H1 (cell line): ENCODE measurements around the gene PLXND1. TPM values are rescaled to one million over a fixed set of nuclear protein-coding genes. Genes with fewer than 3 reads are reported as not detected.
A peak's percentile ranks its signal among the peaks of the same experiment; 100 is the strongest.

Experiments
- CTCF ChIA-PET: fragments of 300-600 bp; sonication (Branson Sonifier 250); formaldehyde crosslinking; loops from one replicate; lab custom pipeline; 2021; ENCODE audit not compliant: partially characterized antibody; lab: Charles Lee
- POLR2A ChIA-PET: fragments of 300-600 bp; sonication (Branson Sonifier 250); formaldehyde crosslinking; loops from one replicate; lab custom pipeline; 2021; ENCODE audit warnings: inconsistent platforms; ENCODE audit not compliant: partially characterized antibody; lab: Charles Lee
- DNase-seq, 2 experiments: peaks; one replicate each; pipeline versions ENCODE4 v3.0.0 to v3.0.0-alpha.2; 2010 to 2022; ENCODE audit warnings: low spot score in 2 of 2, low read depth in 1 of 2, mixed read lengths in 1 of 2
- FAIRE-seq: peaks from 2 replicates; lab custom pipeline; 2011; peaks lifted over from hg19 to GRCh38; lab: Jason Lieb, UNC
- H2AFZ ChIP-seq: 2 replicates; pipeline ENCODE4 v1.8.1; 2012; ENCODE audit warnings: low read length, inconsistent platforms
- H2AK5ac ChIP-seq: 2 replicates; pipeline ENCODE4 v1.6.1; 2013; ENCODE audit warnings: low read depth, low read length
- H2BK120ac ChIP-seq: replicated peaks from 2 replicates; pipeline ENCODE3; 2013; ENCODE audit warnings: low read depth, low read length, inconsistent platforms
- H2BK12ac ChIP-seq: 2 replicates; pipeline ENCODE4 v1.6.1; 2013; ENCODE audit warnings: low read depth, low read length
- H2BK15ac ChIP-seq: 2 replicates; pipeline ENCODE4 v1.6.1; 2013; ENCODE audit warnings: low read length
- H2BK20ac ChIP-seq: 2 replicates; pipeline ENCODE4 v1.6.1; 2013; ENCODE audit warnings: low read length
- H2BK5ac ChIP-seq: 2 replicates; pipeline ENCODE4 v1.6.1; 2013; ENCODE audit warnings: low read depth, low read length
- H3K14ac ChIP-seq: 2 replicates; pipeline ENCODE4 v1.6.1; 2013; ENCODE audit warnings: inconsistent platforms; ENCODE audit not compliant: insufficient read length
- H3K18ac ChIP-seq: 2 replicates; pipeline ENCODE4 v1.6.1; 2013; ENCODE audit warnings: low read length; ENCODE audit errors: extremely low read depth
- H3K23ac ChIP-seq: 2 replicates; pipeline ENCODE4 v1.6.1; 2013; ENCODE audit warnings: inconsistent platforms; ENCODE audit not compliant: insufficient read length
- H3K23me2 ChIP-seq: 2 replicates; pipeline ENCODE4 v1.6.1; 2013; ENCODE audit warnings: low read depth, low read length
- H3K27ac ChIP-seq: 2 replicates; pipeline ENCODE4 v1.6.1; 2011; ENCODE audit warnings: low read depth, low read length, inconsistent platforms
- H3K27me3 ChIP-seq, 4 experiments: replicated peaks in 1 of 4; 1 replicate in 1 of 4; 2 replicates in 3 of 4; pipeline versions ENCODE4 v1.6.1 to v1.8.1; 2011 to 2013; ENCODE audit warnings: low read length in 3 of 4, mild to moderate bottlenecking in 3 of 4, inconsistent platforms in 2 of 4, mixed read lengths in 2 of 4, moderate library complexity in 1 of 4; ENCODE audit not compliant: control insufficient read depth in 3 of 4, insufficient read depth in 3 of 4; ENCODE audit errors: extremely low read depth in 1 of 4
- H3K36me3 ChIP-seq, 4 experiments: 2 replicates each; pipeline versions ENCODE4 v1.6.1 to v1.8.1; 2011 to 2013; ENCODE audit warnings: mild to moderate bottlenecking in 4 of 4, low read length in 3 of 4, moderate library complexity in 2 of 4, control low read depth in 1 of 4, inconsistent platforms in 1 of 4; ENCODE audit not compliant: insufficient read depth in 4 of 4, control insufficient read depth in 2 of 4
- H3K4ac ChIP-seq: replicated peaks from 2 replicates; pipeline ENCODE3; 2013; ENCODE audit warnings: low read length, low read depth, mixed read lengths, inconsistent platforms; ENCODE audit not compliant: insufficient read length
- H3K4me1 ChIP-seq, 4 experiments: replicated peaks in 1 of 4; 1 replicate in 1 of 4; 2 replicates in 3 of 4; pipeline versions ENCODE4 v1.6.1 to v1.8.1; 2011 to 2013; ENCODE audit warnings: low read length in 3 of 4, inconsistent platforms in 2 of 4, mixed read lengths in 1 of 4; ENCODE audit not compliant: insufficient read depth in 4 of 4, control insufficient read depth in 3 of 4
- H3K4me2 ChIP-seq, 2 experiments: 2 replicates each; pipeline versions ENCODE4 v1.6.1 to v1.8.1; 2011 to 2013; ENCODE audit warnings: low read depth in 2 of 2, low read length in 2 of 2, control low read depth in 1 of 2, inconsistent platforms in 1 of 2, mild to moderate bottlenecking in 1 of 2; ENCODE audit not compliant: insufficient read depth in 1 of 2
- H3K4me3 ChIP-seq, 4 experiments: fragments of 200-600, 300-600 bp in 1 of 4; sonication (generic), shearing (Covaris generic), sonication (Bioruptor Twin) in 1 of 4; 2 replicates each; pipeline versions ENCODE4 v1.5.1 to v1.8.1; 2011 to 2016; ENCODE audit warnings: low read length in 4 of 4, low read depth in 3 of 4, control low read depth in 2 of 4, inconsistent platforms in 2 of 4, mild to moderate bottlenecking in 2 of 4, mixed read lengths in 1 of 4, moderate library complexity in 1 of 4; ENCODE audit not compliant: insufficient read depth in 2 of 4; ENCODE audit errors: extremely low read depth in 1 of 4
- H3K56ac ChIP-seq: replicated peaks from 2 replicates; pipeline ENCODE3; 2013; ENCODE audit warnings: low read depth, mild to moderate bottlenecking, mixed read lengths, low read length, inconsistent platforms; ENCODE audit not compliant: insufficient read length
- H3K79me1 ChIP-seq: 2 replicates; pipeline ENCODE4 v1.6.1; 2013; ENCODE audit warnings: low read depth, low read length, control low read depth
- H3K79me2 ChIP-seq, 2 experiments: 2 replicates each; pipeline versions ENCODE4 v1.6.1 to v1.8.1; 2012 to 2013; ENCODE audit warnings: low read length in 2 of 2, mild to moderate bottlenecking in 2 of 2, inconsistent platforms in 1 of 2; ENCODE audit not compliant: insufficient read depth in 2 of 2, control insufficient read depth in 1 of 2
- H3K9ac ChIP-seq, 4 experiments: replicated peaks in 1 of 4; 1 replicate in 1 of 4; 2 replicates in 3 of 4; pipeline versions ENCODE4 v1.6.1 to v1.8.1; 2011 to 2013; ENCODE audit warnings: low read depth in 3 of 4, low read length in 3 of 4, control low read depth in 2 of 4, mild to moderate bottlenecking in 2 of 4, moderate library complexity in 2 of 4, inconsistent platforms in 1 of 4; ENCODE audit errors: extremely low read depth in 1 of 4
- H3K9me3 ChIP-seq, 2 experiments: 2 replicates each; pipeline versions ENCODE4 v1.6.1 to v1.8.1; 2012 to 2013; ENCODE audit warnings: mild to moderate bottlenecking in 2 of 2, moderate library complexity in 2 of 2, control low read depth in 1 of 2, inconsistent platforms in 1 of 2, low read depth in 1 of 2, low read length in 1 of 2, mixed read lengths in 1 of 2; ENCODE audit not compliant: insufficient read depth in 2 of 2
- H4K20me1 ChIP-seq, 2 experiments: replicated peaks in 1 of 2; 2 replicates each; pipeline versions ENCODE3 to v1.8.1; 2011 to 2013; ENCODE audit warnings: inconsistent platforms in 2 of 2, low read length in 2 of 2, mild to moderate bottlenecking in 1 of 2; ENCODE audit not compliant: insufficient read depth in 2 of 2, control insufficient read depth in 1 of 2
- H4K5ac ChIP-seq: 2 replicates; pipeline ENCODE4 v1.6.1; 2013; ENCODE audit warnings: low read length, low read depth, mixed read lengths, inconsistent platforms; ENCODE audit not compliant: insufficient read length
- H4K8ac ChIP-seq: 2 replicates; pipeline ENCODE4 v1.8.0; 2013; ENCODE audit warnings: mild to moderate bottlenecking, moderate library complexity, low read length, inconsistent platforms; ENCODE audit not compliant: insufficient read depth; ENCODE audit errors: extremely low read depth
- H4K91ac ChIP-seq: replicated peaks from 2 replicates; pipeline ENCODE3; 2013; ENCODE audit warnings: low read length, mixed read lengths, inconsistent platforms; ENCODE audit not compliant: insufficient read length
- CBX5 ChIP-seq: fragments of 300-800, 300-1000 bp; sonication (generic); IDR thresholded peaks from 2 replicates; pipeline ENCODE4 v1.7.1; 2016; ENCODE audit warnings: antibody characterized with exemption, low read length, low read depth
- PHF8 ChIP-seq: fragments of 200-600 bp; sonication (generic); conservative IDR thresholded peaks from 2 replicates; pipeline ENCODE4 v1.7.1; 2012; ENCODE audit warnings: low read depth, mild to moderate bottlenecking, inconsistent platforms, low read length, moderate library complexity
- SAP30 ChIP-seq: fragments of 300-600 bp; sonication (generic); IDR thresholded peaks from 2 replicates; pipeline ENCODE4 v1.7.1; 2012; ENCODE audit warnings: low read length, moderate library complexity, mild to moderate bottlenecking, inconsistent platforms; ENCODE audit not compliant: insufficient read depth, insufficient replicate concordance
- SIRT6 ChIP-seq: IDR thresholded peaks from one replicate; pipeline ENCODE4 v1.7.1; 2012; ENCODE audit warnings: low read length, inconsistent platforms
- SUZ12 ChIP-seq: fragments of 200-600 bp; sonication (generic); IDR thresholded peaks from 2 replicates; pipeline ENCODE4 v1.6.1; 2012; ENCODE audit warnings: mild to moderate bottlenecking, inconsistent platforms, low read length, moderate library complexity, mixed read lengths
- TAF1 ChIP-seq: IDR thresholded peaks from 2 replicates; pipeline ENCODE4 v1.6.1; 2011; ENCODE audit warnings: mild to moderate bottlenecking, low read depth, low read length
- YY1 ChIP-seq: IDR thresholded peaks from 2 replicates; pipeline ENCODE4 v1.6.1; 2011; ENCODE audit warnings: low read depth, mild to moderate bottlenecking, low read length
- WGBS, 2 experiments: shearing (Covaris generic) in 1 of 2; methylation state at CpG; one replicate each; pipeline versions ENCODE4 v1.1.6 to v1.1.7; 2013 to 2015; ENCODE audit warnings: low lambda C conversion rate in 2 of 2, mixed read lengths in 2 of 2, inconsistent platforms in 1 of 2, low coverage in 1 of 2, missing lambda C conversion rate in 1 of 2; ENCODE audit not compliant: insufficient replicate concordance in 2 of 2, insufficient coverage in 1 of 2, insufficient read length in 1 of 2; ENCODE audit errors: extremely low coverage in 1 of 2, missing lambda C conversion rate in 1 of 2; 5-methylcytosine and 5-hydroxymethylcytosine counted together
- polyA plus RNA-seq, 7 experiments: library from polyadenylated mRNA; depleted of rRNA in 3 of 7; stranded (reverse) in 5 of 7; unstranded in 2 of 7; fragments of >200 nt in 5 of 7; fragments of 200-250 nt in 2 of 7; gene quantifications; 1 replicate in 5 of 7; 2 replicates in 1 of 7; 4 replicates in 1 of 7; pipeline versions ENCODE4 v1.2.1 to v1.2.3, GENCODE V29; 2011 to 2013; ENCODE audit warnings: missing spikeins in 2 of 7, mixed read lengths in 2 of 7
- total RNA-seq: library from RNA; stranded (reverse); fragmentation: NEBNext Ultra II Directional; extraction: Animal tissue kit (Norgen Biotek cat#: 25700); gene quantifications from 2 replicates; pipeline ENCODE4 v1.2.1, GENCODE V29; 2021
- TF ChIP-seq, protein P1 (sequence below): IDR thresholded peaks from 2 replicates; pipeline ENCODE4 v1.6.1; 2012; ENCODE audit warnings: inconsistent platforms

The PLXND1 gene
- total and polyA plus RNA-seq, 2 of the 8 experiments (the other 6 are each of a cell fraction or from before 2014, with no cell fraction given): 17.7 to 66.4 TPM

DNA sequence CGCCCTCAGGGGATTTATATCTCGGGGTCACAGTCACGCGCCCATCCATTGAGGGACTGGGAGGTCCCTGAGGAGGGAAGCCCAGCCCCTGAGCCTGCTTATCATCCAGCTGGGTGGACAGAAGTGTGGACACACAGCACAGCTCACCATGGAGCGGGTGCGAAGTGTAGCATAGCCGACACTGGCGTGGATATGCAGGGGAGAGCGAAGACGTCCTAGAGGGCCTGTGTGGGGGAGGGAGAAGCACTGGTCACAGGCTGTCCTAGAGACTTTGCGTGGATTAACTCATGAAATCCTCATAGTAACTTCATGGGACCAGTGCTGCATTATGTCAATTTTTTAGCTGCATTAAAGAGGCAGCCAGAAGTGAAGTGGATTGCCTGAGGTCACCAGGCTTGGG is 26.1 kb upstream of the PLXND1 start:
- no peak overlapping the region for H3K27ac ChIP-seq
- peaks cover under 1% of the 10 kb centered on the region; the same call in 1 of the 2 replicates for H3K23me2 ChIP-seq
- no peaks in the 10 kb centered on the region; a peak in 1 of 4 replicates for H3K9me3 ChIP-seq
- H2AFZ ChIP-seq: no peak overlapping the region
- H3K56ac ChIP-seq: no peak overlapping the region
- H4K5ac ChIP-seq: peak overlapping the region; percentile 15
- no peak overlapping the region for H2BK12ac ChIP-seq
- H2BK120ac ChIP-seq: peak overlapping the region; percentile 45
- no peak overlapping the region for H4K91ac ChIP-seq
- H2BK20ac ChIP-seq: no peak overlapping the region
- CTCF ChIA-PET: interaction anchor here (0.8 to 10.7 kb wide), 9 partner anchors 12 to 211 kb away, joined by 3 to 149 read pairs (median 4); no protein-coding TSS in a partner anchor
- H3K9ac ChIP-seq: no peak overlapping the region
- H3K4me1 ChIP-seq: no peaks in the 10 kb centered on the region
- WGBS, 2 experiments: 87% methylated on average over 11 of the region's 11 CpGs; no CpG with 5 or more reads in 1 of the 2 experiments
- H3K79me2 ChIP-seq: no peaks in the 10 kb centered on the region
- H4K20me1 ChIP-seq: no peaks in the 10 kb centered on the region
- no peak overlapping the region for H3K14ac ChIP-seq
- 0 out of 2 replicates have a peak overlapping the region, but pooled peaks have one; percentile 72 for H2BK15ac ChIP-seq
- no peak overlapping the region for H4K8ac ChIP-seq
- no peak overlapping the region for H3K4me2 ChIP-seq
- H2BK5ac ChIP-seq: no peak overlapping the region
- no peaks in the 10 kb centered on the region for H3K79me1 ChIP-seq
- DNase-seq: no peak
- no peak for FAIRE-seq
- H3K23ac ChIP-seq: no peak overlapping the region
- POLR2A ChIA-PET: interaction anchor here (0.6 to 0.8 kb wide), 2 partner anchors 10 to 198 kb away, joined by 3 read pairs; no protein-coding TSS in a partner anchor
- H3K4ac ChIP-seq: peak overlapping the region; percentile 79
- no peaks in the 10 kb centered on the region for H3K27me3 ChIP-seq
- H3K36me3 ChIP-seq: no peaks in the 10 kb centered on the region
- no peak overlapping the region for H2AK5ac ChIP-seq
- no peak overlapping the region for H3K18ac ChIP-seq
- no peak overlapping the region for H3K4me3 ChIP-seq
- TF ChIP-seq PHF8 (no peak), SAP30 (no peak), YY1 (no peak), SUZ12 (no peak), SIRT6 (no peak), CBX5 (no peak), TAF1 (no peak)
- TF ChIP-seq, protein P1, sequence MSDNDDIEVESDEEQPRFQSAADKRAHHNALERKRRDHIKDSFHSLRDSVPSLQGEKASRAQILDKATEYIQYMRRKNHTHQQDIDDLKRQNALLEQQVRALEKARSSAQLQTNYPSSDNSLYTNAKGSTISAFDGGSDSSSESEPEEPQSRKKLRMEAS: no peak
